GM10847 (cell line): ENCODE data around the gene PTPN3.

Source experiments
- POLR2A ChIP-seq: IDR thresholded peaks from 2 replicates; pipeline ENCODE4 v1.6.1; 2011; ENCODE audit not compliant: insufficient read length; ENCODE audit errors: extremely low read depth

PTPN3 gene

DNA sequence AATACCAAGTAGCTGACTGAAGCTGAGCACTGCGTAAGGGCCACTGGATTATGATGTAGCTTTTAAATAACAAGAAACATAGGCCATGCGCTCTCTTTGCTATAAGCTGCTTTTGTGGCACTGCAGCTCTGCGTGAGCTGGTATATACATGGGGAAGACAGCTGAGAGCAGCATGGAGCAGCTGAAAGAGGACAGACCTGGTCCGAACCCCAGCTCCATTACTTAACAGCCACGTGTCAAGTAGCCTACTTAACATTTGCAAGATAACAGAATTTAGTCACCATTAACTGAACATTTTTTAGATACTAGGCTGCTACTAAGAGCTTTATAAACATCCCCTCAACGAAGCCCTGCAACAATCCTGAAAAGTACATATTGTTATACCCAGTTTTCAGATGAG, 69.3 kb downstream of the PTPN3 start:
- no peak for TF ChIP-seq POLR2A

DNA sequence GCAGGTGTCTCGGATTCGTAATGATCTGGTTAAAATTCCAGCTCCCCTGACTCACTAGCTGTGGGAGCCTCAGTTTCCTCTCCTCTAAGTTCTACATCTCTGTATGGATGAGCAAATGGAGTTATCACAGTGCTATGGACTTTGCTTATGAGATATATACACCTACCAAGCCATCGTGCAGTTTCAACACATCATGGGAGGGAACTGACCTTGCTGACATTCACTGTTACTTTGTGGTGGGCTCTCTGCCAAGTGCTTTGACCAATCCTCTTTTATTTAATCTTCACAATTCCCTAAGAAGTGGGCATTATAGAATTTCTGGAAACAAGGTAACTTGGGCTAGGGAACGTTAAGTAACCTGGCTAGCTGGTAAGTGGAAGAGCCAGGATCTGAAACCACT, 70.2 kb downstream of the PTPN3 start:
- no peak for TF ChIP-seq POLR2A

- no peak for TF ChIP-seq POLR2A
Measured at GRCh38 chr9:109426626-109427402, 71.3 kb downstream of the PTPN3 start.

DNA sequence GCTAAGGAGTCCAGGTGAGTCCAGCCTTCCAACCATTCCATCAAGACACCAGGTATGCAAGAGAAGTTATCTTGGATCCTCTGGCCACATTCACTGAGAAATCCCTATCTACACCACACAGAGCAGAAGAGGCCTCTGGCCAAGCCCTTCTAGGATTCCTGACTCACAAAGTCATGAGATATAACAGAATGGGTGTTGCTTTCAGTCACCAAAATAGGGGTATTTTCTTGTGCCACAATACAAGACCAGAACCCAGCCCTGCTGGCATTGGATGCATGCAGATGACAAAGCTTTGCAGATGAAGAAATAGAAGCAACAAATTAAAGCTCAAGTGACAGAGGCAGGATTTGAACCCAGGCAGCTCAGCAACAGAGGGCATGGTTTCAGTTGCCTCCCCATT, 73.5 kb downstream of the PTPN3 start:
- TF ChIP-seq POLR2A = no peak

DNA sequence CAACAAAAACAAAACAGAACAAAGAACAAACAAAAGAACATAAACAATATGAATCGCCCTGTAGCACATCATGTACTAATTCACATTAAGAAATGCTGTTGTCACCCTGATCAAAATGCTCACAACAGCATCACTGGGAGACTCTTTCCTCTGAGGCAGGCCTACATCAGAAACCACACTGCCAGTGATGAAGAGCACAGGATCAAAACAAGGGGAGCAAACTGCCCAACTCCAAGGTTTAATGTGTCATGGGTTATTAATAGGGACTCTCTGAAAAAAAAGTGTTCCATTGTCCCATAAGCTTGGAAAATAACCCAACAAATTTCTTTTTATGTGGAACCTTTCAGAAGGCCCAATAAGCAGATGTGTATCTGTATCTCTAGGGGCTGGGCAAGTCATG, 74.2 kb downstream of the PTPN3 start:
- TF ChIP-seq POLR2A = no peak

DNA sequence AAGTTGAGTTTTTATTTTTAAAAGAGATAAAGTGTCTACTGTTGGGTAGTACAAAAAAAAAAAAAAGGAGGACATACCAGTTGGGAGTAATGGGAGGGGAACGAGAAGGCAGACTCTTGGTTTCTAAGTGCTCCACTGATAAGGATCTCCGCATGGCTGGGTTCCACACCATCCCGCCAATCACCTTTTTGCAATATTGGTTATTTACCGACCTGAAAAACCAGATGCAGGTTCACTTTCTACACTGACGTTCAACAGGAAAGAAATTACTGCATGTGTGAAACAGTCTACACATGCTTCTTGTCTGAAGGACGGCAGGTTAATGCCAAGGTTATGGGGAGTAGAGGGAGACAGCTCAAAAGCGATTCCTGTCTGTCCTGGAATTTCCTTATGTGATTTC, 75.5 kb downstream of the PTPN3 start:
- no peak for TF ChIP-seq POLR2A

GRCh38 chr9:109421026-109421970, 76.8 kb downstream of the PTPN3 start:
- TF ChIP-seq POLR2A = no peak

DNA sequence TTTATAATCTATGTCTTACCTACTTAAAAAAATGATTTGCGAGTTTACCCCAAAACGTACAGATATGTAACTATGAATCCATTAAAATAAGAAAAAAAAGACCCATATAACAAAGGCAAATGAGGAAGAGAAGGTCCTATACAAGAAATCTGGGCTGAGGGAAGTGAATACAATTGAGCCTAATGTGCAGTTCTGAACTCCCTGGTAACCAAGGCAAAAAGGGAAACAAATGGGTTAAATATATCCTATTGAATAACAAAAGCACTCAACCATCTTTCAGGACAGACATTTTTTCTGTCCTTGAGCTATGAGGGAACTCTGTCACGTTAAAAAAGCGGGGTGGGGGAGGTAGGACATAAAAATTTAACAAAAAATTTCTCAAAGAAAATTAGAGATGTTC, 78.6 kb downstream of the PTPN3 start:
- TF ChIP-seq POLR2A = no peak

DNA sequence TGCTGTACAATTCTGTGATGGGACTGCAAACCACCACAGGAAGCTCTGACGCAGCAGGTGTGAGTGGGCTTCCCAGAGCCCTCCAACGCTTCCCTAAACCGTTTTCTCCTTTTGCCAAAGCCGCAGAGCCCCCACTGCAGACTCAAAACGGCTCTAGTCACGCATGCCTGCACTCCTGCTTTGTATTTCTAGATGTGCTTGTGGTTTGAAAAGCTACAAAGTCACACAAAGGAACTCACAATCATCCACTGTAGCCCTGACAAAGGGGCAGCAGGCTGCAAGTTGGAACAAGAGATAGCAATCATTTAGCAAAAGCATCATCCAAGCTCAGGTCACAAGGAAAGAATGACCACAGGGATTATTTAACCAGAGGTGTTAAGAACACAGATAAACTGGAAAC, 79.3 kb downstream of the PTPN3 start:
- TF ChIP-seq POLR2A = no peak

DNA sequence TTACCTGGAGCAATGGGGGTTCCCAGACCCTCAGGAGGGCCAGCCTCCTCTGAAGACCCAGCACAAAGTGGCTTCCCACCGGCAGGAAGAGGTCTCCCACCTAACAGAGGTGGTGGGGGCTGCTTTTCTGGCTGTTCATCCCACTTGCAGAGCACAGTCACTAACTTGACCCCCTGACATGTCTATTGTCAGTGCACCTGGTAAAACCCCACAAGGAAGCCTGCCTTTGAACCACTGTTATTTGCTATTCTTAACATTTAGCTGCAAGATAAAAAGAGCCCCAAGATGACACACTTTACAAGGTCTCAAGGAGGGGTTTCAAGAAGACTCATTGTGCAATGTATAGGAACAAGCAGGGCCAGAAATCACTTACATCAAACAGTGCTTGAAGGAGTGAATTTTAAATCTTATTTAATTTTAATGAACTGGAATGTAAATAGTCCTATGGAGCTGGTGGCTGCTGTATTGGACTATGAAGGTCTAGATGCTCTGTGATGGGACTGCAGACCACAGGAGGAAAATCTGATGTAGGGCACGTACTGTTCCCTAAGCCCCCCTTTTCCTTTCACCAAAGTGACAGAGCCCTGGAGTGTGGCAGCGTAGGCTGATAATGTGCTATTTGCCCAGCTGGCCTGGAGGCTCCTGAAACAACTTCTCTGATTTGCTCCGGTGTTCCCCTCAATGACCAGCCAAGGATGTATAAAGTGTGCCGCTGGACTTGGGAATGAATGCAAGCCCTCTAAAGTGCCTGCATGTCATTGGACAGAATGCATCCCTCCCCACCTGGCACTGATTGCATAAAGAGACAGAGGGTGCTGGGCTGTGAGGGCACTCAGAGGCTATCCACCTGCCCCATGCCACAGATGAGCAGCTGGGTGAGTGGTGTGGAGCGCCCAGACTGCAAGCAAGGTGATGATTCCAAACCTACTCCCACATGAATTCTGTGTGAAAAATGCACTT, 80.2 kb downstream of the PTPN3 start:
- TF ChIP-seq POLR2A = no peak

DNA sequence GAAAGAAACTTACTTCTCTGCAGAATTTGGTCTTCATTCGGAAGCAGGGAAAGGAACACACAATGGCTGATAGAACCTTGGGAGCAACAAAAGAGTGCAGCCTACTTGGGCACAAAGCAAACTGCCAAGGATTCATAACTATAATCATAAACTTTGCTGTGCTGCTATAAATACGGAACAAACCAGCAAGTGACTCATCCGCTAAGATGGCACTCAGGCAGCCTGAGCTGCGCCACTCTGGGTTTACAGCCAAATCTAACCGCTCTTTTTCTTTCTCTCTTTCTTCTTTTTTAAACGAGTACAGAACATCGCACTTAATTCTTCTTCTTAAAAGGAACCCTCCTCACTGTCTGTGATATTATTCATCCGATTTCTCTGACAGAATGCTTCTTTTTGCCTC, 81.1 kb downstream of the PTPN3 start:
- no peak for TF ChIP-seq POLR2A

DNA sequence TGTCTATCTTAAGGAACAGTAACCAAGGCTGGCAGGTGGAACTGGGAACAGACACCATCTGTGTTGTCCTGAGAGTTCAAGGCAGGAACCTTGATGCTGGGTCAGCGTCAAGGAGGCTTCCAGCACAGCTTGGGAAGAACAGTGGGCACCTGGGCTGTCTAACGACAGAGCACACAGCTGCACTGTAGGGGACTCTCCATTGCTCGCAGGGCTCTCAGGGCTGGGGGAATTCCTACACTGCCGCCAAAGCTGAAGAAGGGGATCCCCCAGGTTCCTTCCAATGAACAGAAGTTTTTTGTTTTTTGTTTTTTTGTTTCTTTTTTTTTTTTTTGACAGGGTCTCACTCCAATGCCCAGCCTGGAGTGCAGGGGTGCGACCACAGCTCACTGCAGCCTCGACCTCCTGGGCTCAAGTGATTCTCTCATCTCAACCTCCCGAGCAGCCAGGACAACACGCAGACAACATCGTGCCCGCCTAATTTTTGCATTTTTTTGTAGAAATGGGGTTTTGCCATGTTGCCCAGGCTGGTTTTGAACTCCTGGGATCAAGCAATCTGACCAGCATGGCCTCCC, 81.9 kb downstream of the PTPN3 start:
- no peak for TF ChIP-seq POLR2A

- TF ChIP-seq POLR2A = no peak
Measured at GRCh38 chr9:109414125-109414785, 83.9 kb downstream of the PTPN3 start.

- TF ChIP-seq POLR2A = no peak
Measured at GRCh38 chr9:109411798-109412352, 86.2 kb downstream of the PTPN3 start.
